Smooth muscle cell (in vitro differentiated cells): ENCODE results near the gene SCN5A. TPM values are rescaled to one million over a fixed set of nuclear protein-coding genes. Genes with fewer than 3 reads are reported as not detected.

ENCODE experiments used
- DNase-seq: peaks from one replicate; lab custom pipeline; 2025; ENCODE audit not compliant: unreplicated experiment; lab: John Stamatoyannopoulos, UW
- H2AFZ ChIP-seq: fragments of 200-600 bp; sonication (generic); 2 replicates; pipeline ENCODE4 v1.6.0; 2016; ENCODE audit warnings: antibody characterized with exemption, low read depth, mild to moderate bottlenecking
- H3F3A ChIP-seq: fragments of 200-600 bp; sonication (generic); 2 replicates; pipeline ENCODE4 v1.6.0; 2017; ENCODE audit warnings: antibody characterized with exemption, low read depth
- H3K27ac ChIP-seq: fragments of 200-600 bp; sonication (generic); 2 replicates; pipeline ENCODE4 v1.5.1; 2016; ENCODE audit warnings: low read depth, mild to moderate bottlenecking
- H3K27me3 ChIP-seq: fragments of 200-600 bp; sonication (generic); 2 replicates; pipeline ENCODE4 v1.6.1; 2016; ENCODE audit warnings: low read depth, mild to moderate bottlenecking
- H3K36me3 ChIP-seq: fragments of 200-600 bp; sonication (generic); 2 replicates; pipeline ENCODE4 v1.5.1; 2016; ENCODE audit warnings: low read depth
- H3K4me1 ChIP-seq: fragments of 200-600 bp; sonication (generic); 2 replicates; pipeline ENCODE4 v1.5.1; 2016; ENCODE audit warnings: low read depth
- H3K4me2 ChIP-seq: fragments of 200-600 bp; sonication (generic); 2 replicates; pipeline ENCODE4 v1.6.0; 2016; ENCODE audit warnings: mild to moderate bottlenecking
- H3K4me3 ChIP-seq: fragments of 200-600 bp; sonication (generic); 2 replicates; pipeline ENCODE4 v1.5.1; 2016; ENCODE audit warnings: mild to moderate bottlenecking
- H3K79me2 ChIP-seq: fragments of 200-600 bp; sonication (generic); 2 replicates; pipeline ENCODE4 v1.6.0; 2016; ENCODE audit warnings: low read depth, mild to moderate bottlenecking
- H3K9ac ChIP-seq: fragments of 200-600 bp; sonication (generic); 2 replicates; pipeline ENCODE4 v1.6.0; 2016; ENCODE audit warnings: low read depth
- H3K9me3 ChIP-seq: fragments of 200-600 bp; sonication (generic); replicated peaks from 2 replicates; pipeline ENCODE4 v1.5.1; 2016; ENCODE audit warnings: low read depth
- H4K20me1 ChIP-seq: fragments of 200-600 bp; sonication (generic); 2 replicates; pipeline ENCODE4 v1.6.0; 2016; ENCODE audit warnings: low read depth
- CTCF ChIP-seq: fragments of 200-600 bp; sonication (generic); IDR thresholded peaks from 2 replicates; pipeline ENCODE4 v1.5.1; 2017; ENCODE audit warnings: borderline replicate concordance, mild to moderate bottlenecking, antibody characterized with exemption; ENCODE audit not compliant: insufficient read depth, poor library complexity, severe bottlenecking
- WGBS: methylation state at CpG from one replicate; pipeline ENCODE4 v1.1.7; 2016; ENCODE audit warnings: low lambda C conversion rate; 5-methylcytosine and 5-hydroxymethylcytosine counted together
- polyA plus RNA-seq: library from polyadenylated mRNA; unstranded; fragments of >200 nt; fragmentation: Nextera tagmentation; extraction: Ambion mirVana; gene quantifications from 2 replicates; pipeline ENCODE4 v1.2.1, GENCODE V29; 2016
- total RNA-seq: library from RNA; depleted of rRNA; stranded (reverse); fragments of >200 nt; gene quantifications from 2 replicates; pipeline ENCODE4 v1.2.3, GENCODE V29; 2014

SCN5A gene
- total and polyA plus RNA-seq, 2 experiments from 2014 or later = 0.93 to 3.4 TPM

- H3K27ac ChIP-seq = no peak overlapping the region
- H3K4me3 ChIP-seq = no peak overlapping the region
- 98% methylated on average over 9 of the region's 12 CpGs for WGBS
These were observed 16.5 kb downstream of the SCN5A start for GRCh38 chr3:38632989-38633388.

DNA sequence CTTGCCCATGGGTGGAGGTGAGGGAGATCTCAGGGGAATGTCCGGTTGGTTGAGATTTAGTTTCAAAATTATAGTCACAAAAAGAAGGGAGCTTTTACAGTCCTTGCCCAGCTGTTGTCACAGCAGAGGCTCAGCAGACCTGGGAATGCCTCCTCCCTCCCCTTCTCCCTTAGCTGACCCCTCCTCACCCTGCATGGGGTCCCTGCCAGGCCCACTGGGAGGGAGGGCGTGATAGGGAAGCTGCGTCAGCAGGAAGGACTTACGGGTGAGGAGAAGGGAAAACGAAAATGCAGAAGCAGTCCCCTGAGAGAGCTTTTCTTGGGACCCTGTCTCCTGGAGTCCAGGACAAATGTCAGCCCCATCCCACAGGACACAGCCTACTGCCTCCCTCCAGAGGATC, 18.9 kb downstream of the SCN5A start:
- no peak for TF ChIP-seq CTCF
- Histone ChIP-seq H3K27me3 (peaks cover 4% of the 10 kb centered on the region), H3K79me2 (no peaks in the 10 kb centered on the region), H3K27ac (no peak overlapping the region), H2AFZ (no peak overlapping the region), H3K9me3 (no peaks in the 10 kb centered on the region), H3K4me3 (no peak overlapping the region), H3K4me2 (no peak overlapping the region), H3F3A (no peaks in the 10 kb centered on the region), H4K20me1 (no peaks in the 10 kb centered on the region), H3K36me3 (no peaks in the 10 kb centered on the region), H3K9ac (no peak overlapping the region), H3K4me1 (peaks cover 6% of the 10 kb centered on the region)
- no peak for DNase-seq
- WGBS = 66% methylated on average over 5 of the region's 5 CpGs

More at GRCh38 chr3:38632989-38633388, 16.5 kb downstream of the SCN5A start:
- no peaks in the 10 kb centered on the region for H3K79me2 ChIP-seq
- no peaks in the 10 kb centered on the region for H3K9me3 ChIP-seq
- DNase-seq = no peak
- no peaks in the 10 kb centered on the region for H3F3A ChIP-seq
- H2AFZ ChIP-seq = no peak overlapping the region
- no peaks in the 10 kb centered on the region for H4K20me1 ChIP-seq
- no peak overlapping the region for H3K9ac ChIP-seq
- peaks cover 17% of the 10 kb centered on the region for H3K27me3 ChIP-seq
- H3K4me1 ChIP-seq = peaks cover 6% of the 10 kb centered on the region
- no peaks in the 10 kb centered on the region for H3K36me3 ChIP-seq
- H3K4me2 ChIP-seq = no peak overlapping the region
- TF ChIP-seq CTCF = no peak

- TF ChIP-seq CTCF = no peak
- H3K4me3 ChIP-seq = no peak overlapping the region
- peaks cover 6% of the 10 kb centered on the region for H3K4me1 ChIP-seq
- peaks cover 4% of the 10 kb centered on the region for H3K27me3 ChIP-seq
- H3K9me3 ChIP-seq = no peaks in the 10 kb centered on the region
- no peak overlapping the region for H2AFZ ChIP-seq
- H3K9ac ChIP-seq = no peak overlapping the region
- no peak overlapping the region for H3K4me2 ChIP-seq
- H3K36me3 ChIP-seq = no peaks in the 10 kb centered on the region
- WGBS = 80% methylated on average over 8 of the region's 8 CpGs
- no peaks in the 10 kb centered on the region for H3F3A ChIP-seq
- no peaks in the 10 kb centered on the region for H4K20me1 ChIP-seq
- no peaks in the 10 kb centered on the region for H3K79me2 ChIP-seq
- DNase-seq = no peak
- H3K27ac ChIP-seq = no peak overlapping the region
These were observed 19.4 kb downstream of the SCN5A start for GRCh38 chr3:38630070-38630469.

GRCh38 chr3:38628835-38629234, 20.7 kb downstream of the SCN5A start:
- H4K20me1 ChIP-seq = no peaks in the 10 kb centered on the region
- H3K36me3 ChIP-seq = no peaks in the 10 kb centered on the region
- no peaks in the 10 kb centered on the region for H3K79me2 ChIP-seq
- H3F3A ChIP-seq = no peaks in the 10 kb centered on the region
- no peaks in the 10 kb centered on the region for H3K27me3 ChIP-seq
- no peaks in the 10 kb centered on the region for H3K9me3 ChIP-seq
- no peak overlapping the region for H2AFZ ChIP-seq
- H3K9ac ChIP-seq = no peak overlapping the region
- no peak overlapping the region for H3K27ac ChIP-seq
- DNase-seq = no peak
- 93% methylated on average over 5 of the region's 5 CpGs for whole genome bisulfite sequencing
- no peak overlapping the region for H3K4me3 ChIP-seq
- H3K4me1 ChIP-seq = peaks cover 6% of the 10 kb centered on the region
- no peak overlapping the region for H3K4me2 ChIP-seq
- no peak for TF ChIP-seq CTCF
